GM21423 (cell line): ENCODE results near the gene CTIF.

ENCODE experiments used
- ATAC-seq: cut with Tn5 transposase; IDR thresholded peaks from one replicate; pipeline ENCODE4 v1.9.1; 2021; ENCODE audit warnings: mild to moderate bottlenecking, moderate library complexity; ENCODE audit not compliant: unreplicated experiment

CTIF gene

GRCh38 chr18:48871391-48872166 is 332.7 kb downstream of the CTIF start:
- ATAC-seq: no peak

GRCh38 chr18:48872234-48873145 is 333.7 kb downstream of the CTIF start:
- ATAC-seq: no peak

- ATAC-seq: no peak
These were observed 335.4 kb downstream of the CTIF start for GRCh38 chr18:48874233-48874632.

DNA sequence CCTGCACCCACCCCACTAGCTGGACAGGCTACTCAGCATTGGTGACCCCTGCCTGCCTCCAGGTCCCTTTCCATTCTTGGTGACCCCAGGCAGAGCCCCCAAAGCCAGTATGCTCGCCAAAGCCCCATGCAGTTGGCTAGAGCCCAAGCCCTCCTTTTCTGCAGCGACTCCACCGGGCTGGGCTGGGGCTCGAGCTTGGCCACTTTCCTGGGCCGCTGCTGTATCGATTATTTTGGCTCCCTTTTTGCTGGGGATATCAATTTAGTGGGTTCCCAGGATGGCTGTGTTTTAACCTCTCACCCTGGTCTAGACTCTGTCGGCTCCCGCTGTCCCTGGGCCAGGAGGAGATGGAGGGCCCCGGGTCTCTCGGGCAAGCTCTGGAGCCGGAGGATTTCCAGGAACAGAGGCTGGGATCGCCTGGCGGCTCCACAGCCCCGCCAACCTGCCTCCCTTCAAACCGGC is 335.9 kb downstream of the CTIF start:
- ATAC-seq: no peak

- ATAC-seq: no peak
These were observed 336.6 kb downstream of the CTIF start for GRCh38 chr18:48875314-48875941.

- ATAC-seq: no peak
These were observed 337.2 kb downstream of the CTIF start for GRCh38 chr18:48875942-48876511.

- no peak for ATAC-seq
These were observed 337.8 kb downstream of the CTIF start for GRCh38 chr18:48876590-48876989.

DNA sequence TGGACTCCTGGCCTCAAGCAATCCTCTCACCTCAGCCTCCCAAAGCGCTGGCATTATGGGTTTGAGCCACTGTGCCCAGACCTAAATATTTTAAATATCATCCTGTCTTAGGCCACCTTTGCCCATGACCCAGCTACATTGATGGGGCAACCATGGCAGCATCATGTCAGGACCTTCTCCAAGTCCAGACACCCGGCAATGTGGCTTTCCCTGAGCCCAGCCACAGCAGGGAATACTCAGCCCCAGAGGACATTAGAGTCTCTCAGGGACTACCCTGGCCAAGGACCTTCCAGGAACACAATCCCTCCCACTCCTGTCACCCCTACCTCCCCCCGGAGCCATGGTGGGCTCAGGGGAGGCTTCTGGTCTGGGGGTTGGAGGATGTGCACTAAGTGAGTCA is 339.1 kb downstream of the CTIF start:
- no peak for ATAC-seq

DNA sequence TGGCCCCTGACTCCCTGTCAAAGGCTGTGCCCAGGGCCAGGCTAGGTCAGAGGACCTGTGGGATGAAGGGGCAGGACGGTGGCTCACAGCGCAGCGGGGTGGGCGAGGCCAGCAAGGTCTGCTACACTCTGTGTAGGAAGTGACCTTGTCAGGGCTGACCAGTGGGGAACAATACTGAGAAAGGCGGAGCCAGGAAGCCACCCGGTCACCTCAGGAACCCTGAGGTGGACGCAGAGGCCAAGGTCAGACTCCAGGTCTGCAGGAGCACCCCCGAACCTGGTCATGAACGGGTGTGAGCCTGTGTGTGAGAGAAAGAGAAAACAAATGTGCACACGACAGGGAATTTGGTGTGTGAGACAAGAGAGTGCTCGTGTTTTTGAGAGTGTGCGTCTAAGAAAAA is 339.6 kb downstream of the CTIF start:
- no peak for ATAC-seq

DNA sequence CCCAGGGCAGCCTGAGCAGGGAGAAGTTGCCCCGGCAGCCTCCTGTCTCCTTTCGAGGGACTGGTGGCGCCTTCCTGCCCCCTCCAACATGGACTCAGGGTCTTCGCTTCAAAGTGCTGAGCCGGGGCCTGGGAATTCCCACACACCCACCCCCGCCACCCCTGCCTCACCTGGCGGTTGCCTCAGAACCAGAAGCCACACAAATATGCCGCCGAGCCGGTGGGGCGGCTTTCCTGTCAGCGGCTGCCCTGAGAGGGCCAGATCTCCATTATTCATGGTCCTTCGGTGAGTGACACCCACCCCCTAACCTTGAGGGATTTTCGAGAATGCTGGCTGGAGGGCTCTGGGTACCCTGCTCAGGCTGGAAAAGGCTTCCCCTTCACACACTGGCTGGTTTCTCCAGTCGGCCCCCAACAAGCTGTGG is 340.2 kb downstream of the CTIF start:
- no peak for ATAC-seq

- no peak for ATAC-seq
These were observed 342.1 kb downstream of the CTIF start for GRCh38 chr18:48880931-48881330.

DNA sequence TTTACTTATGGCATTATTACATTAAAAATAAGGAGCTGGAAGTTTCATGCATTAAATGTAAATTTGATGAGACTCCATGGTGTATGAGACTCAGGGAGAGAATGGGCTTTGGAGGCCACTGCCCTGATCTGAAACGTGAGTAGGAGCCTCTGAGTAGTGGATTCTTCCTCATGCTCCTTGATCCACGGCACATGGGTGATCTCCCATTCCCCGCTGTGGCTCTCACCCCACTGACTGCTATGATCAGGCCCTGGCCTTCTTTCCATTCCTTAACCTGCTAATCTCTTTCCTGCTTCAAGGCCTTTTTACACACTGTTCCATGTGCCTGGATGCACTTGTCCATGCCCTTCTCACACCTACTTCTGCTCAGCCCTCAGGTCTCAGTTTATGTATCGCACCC is 343.5 kb downstream of the CTIF start:
- no peak for ATAC-seq

DNA sequence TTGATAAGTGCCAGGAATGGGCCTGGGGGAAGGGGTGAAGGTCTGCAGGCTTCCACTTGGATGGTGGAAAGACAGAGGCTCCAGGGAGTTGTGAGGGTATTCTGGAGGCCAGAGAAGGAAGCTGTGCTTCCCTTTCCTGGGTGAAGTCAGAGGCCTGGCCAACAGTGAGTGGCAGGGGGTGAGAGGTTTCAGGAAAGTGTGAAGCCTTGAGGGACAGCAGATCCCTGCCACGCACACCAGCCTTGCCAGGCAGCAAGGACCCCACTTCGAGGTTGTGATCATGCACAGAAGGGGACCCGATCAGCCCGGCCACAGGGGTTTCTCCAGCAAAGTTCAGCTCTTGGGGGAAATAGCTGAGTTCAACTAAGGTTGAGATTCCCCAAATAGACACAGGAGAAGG is 345.5 kb downstream of the CTIF start:
- no peak for ATAC-seq

- no peak for ATAC-seq
These were observed 345.9 kb downstream of the CTIF start for GRCh38 chr18:48884771-48885170.

GRCh38 chr18:48885266-48885923 is 346.6 kb downstream of the CTIF start:
- no peak for ATAC-seq

- ATAC-seq: no peak
These were observed 347.1 kb downstream of the CTIF start for GRCh38 chr18:48885924-48886400.

DNA sequence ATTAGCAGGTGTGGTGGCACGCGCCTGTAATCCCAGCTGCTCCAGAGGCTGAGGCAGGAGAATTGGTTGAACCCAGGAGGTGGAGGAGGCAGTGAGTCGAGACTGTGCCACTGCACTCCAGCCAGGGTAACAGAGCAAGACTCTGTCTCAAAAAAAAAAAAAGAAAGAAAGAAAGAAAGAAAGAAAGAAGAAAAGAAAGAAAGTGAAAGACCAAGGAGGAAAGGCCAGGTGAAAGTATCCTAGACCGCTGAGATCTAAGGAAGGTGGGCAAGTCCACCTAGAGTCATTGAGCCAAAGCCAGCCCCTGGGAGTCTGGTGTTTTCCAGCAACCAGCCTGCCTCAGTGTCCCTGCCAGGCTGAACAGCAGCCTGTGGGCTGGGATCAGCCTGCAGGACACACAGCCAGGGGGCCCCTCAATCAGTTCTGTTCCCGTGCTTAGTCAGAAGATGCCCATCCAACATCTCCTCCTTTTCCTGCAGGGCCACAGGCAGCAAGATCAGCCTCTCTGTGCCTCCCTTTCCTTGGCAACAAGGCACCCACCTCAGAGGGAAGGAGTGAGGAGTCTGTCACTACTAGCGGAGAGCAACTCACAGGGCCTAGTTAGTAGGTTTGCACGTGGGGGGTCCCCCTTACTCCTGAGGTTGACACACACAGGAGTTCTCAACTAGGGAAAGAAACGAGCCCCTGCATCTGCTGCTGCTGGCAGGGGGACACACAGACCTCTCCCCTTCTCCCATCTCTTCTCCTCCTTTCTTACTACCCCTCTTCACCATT is 347.9 kb downstream of the CTIF start:
- no peak for ATAC-seq

GRCh38 chr18:48887294-48887904 is 348.6 kb downstream of the CTIF start:
- ATAC-seq: no peak
